DND-41 (cell line): ENCODE data around the gene COA1.
A peak's percentile ranks its signal among the peaks of the same experiment; 100 is the strongest.

Experiments
- ATAC-seq: fragments of 200-7000 bp; cut with Tn5 transposase; 3 replicates; pipeline ENCODE4 v1.9.1; 2021; ENCODE audit warnings: low read depth; ENCODE audit not compliant: insufficient read depth
- DNase-seq: peaks from one replicate; pipeline ENCODE4 v3.0.0-alpha.2; 2020
- H2AFZ ChIP-seq: 2 replicates; pipeline ENCODE4 v1.6.0; 2012; ENCODE audit warnings: low read depth, low read length
- H3K27ac ChIP-seq: 2 replicates; pipeline ENCODE4 v1.5.1; 2012; ENCODE audit warnings: low read length, inconsistent platforms
- H3K27me3 ChIP-seq: fragments of 200-600 bp; sonication (generic); 2 replicates; pipeline ENCODE4 v1.6.0; 2012; ENCODE audit warnings: low read length, mild to moderate bottlenecking, inconsistent platforms; ENCODE audit not compliant: insufficient read depth, poor library complexity
- H3K36me3 ChIP-seq: 2 replicates; pipeline ENCODE4 v1.5.1; 2012; ENCODE audit warnings: low read length, inconsistent platforms; ENCODE audit not compliant: insufficient read depth
- H3K4me1 ChIP-seq: 2 replicates; pipeline ENCODE4 v1.5.1; 2012; ENCODE audit warnings: mild to moderate bottlenecking, low read length; ENCODE audit not compliant: insufficient read depth
- H3K4me2 ChIP-seq: 2 replicates; pipeline ENCODE4 v1.6.0; 2012; ENCODE audit warnings: mild to moderate bottlenecking, moderate library complexity, low read length, inconsistent platforms; ENCODE audit not compliant: insufficient read depth
- H3K4me3 ChIP-seq, 2 experiments: fragments of 200-600 bp in 1 of 2; shearing (Covaris generic) in 1 of 2; 2 replicates each; pipeline ENCODE4 v1.5.1; 2012 to 2016; ENCODE audit warnings: inconsistent platforms in 2 of 2, low read length in 2 of 2, mild to moderate bottlenecking in 2 of 2, low read depth in 1 of 2, moderate library complexity in 1 of 2
- H3K79me2 ChIP-seq: 2 replicates; pipeline ENCODE4 v1.6.0; 2012; ENCODE audit warnings: low read length, inconsistent platforms; ENCODE audit not compliant: insufficient read depth
- H3K9ac ChIP-seq: 2 replicates; pipeline ENCODE4 v1.6.0; 2012; ENCODE audit warnings: low read depth, mild to moderate bottlenecking, inconsistent platforms, low read length, moderate library complexity
- H3K9me3 ChIP-seq: 2 replicates; pipeline ENCODE4 v1.5.1; 2012; ENCODE audit warnings: low read length, moderate library complexity, mild to moderate bottlenecking, inconsistent platforms; ENCODE audit not compliant: insufficient read depth, severe bottlenecking
- H4K20me1 ChIP-seq: 2 replicates; pipeline ENCODE4 v1.6.0; 2012; ENCODE audit warnings: low read length; ENCODE audit not compliant: insufficient read depth
- EZH2 ChIP-seq: IDR thresholded peaks from 3 replicates; pipeline ENCODE4 v1.6.1; 2012; ENCODE audit warnings: borderline replicate concordance, low read depth, mild to moderate bottlenecking, moderate library complexity, low read length, inconsistent platforms; ENCODE audit not compliant: severe bottlenecking
- TF ChIP-seq, protein P1 (sequence below): IDR thresholded peaks from 2 replicates; pipeline ENCODE4 v1.5.1; 2012; ENCODE audit warnings: borderline replicate concordance, low read length, moderate library complexity, mild to moderate bottlenecking; ENCODE audit not compliant: poor library complexity, severe bottlenecking; ENCODE audit errors: extremely low read depth

Gene COA1

GRCh38 chr7:43589728-43590127, 139.6 kb downstream of the COA1 start:
- Histone ChIP-seq H2AFZ (no peak overlapping the region), H3K4me3 (peak overlapping the region in 1 of 2 experiments; percentile 12; a peak in 1 of 4 replicates), H3K27ac (peak overlapping the region; percentile 6; the same call in 1 of the 2 replicates), H3K9ac (no peak overlapping the region), H3K79me2 (peaks cover 100% of the 10 kb centered on the region), H3K36me3 (peaks cover 38% of the 10 kb centered on the region), H4K20me1 (peaks cover 91% of the 10 kb centered on the region), H3K4me1 (peaks cover 90% of the 10 kb centered on the region), H3K4me2 (peak overlapping the region; percentile 71; the same call in 1 of the 2 replicates), H3K27me3 (no peaks in the 10 kb centered on the region), H3K9me3 (no peaks in the 10 kb centered on the region)
- no peak for DNase-seq
- TF ChIP-seq EZH2, result no peak
- TF ChIP-seq, protein P1, sequence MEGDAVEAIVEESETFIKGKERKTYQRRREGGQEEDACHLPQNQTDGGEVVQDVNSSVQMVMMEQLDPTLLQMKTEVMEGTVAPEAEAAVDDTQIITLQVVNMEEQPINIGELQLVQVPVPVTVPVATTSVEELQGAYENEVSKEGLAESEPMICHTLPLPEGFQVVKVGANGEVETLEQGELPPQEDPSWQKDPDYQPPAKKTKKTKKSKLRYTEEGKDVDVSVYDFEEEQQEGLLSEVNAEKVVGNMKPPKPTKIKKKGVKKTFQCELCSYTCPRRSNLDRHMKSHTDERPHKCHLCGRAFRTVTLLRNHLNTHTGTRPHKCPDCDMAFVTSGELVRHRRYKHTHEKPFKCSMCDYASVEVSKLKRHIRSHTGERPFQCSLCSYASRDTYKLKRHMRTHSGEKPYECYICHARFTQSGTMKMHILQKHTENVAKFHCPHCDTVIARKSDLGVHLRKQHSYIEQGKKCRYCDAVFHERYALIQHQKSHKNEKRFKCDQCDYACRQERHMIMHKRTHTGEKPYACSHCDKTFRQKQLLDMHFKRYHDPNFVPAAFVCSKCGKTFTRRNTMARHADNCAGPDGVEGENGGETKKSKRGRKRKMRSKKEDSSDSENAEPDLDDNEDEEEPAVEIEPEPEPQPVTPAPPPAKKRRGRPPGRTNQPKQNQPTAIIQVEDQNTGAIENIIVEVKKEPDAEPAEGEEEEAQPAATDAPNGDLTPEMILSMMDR, result no peak
- ATAC-seq, result no peak
